Brain microvascular endothelial cell (primary cell): Measurements from ENCODE around the gene SLC12A6.

Experiments
- DNase-seq: peaks from one replicate; pipeline ENCODE4 v3.0.0-alpha.2; 2020
- H3K27ac ChIP-seq: fragments of 250-450 bp; sonication (Bioruptor Pico); 2 replicates; pipeline ENCODE4 v1.5.1; 2020; ENCODE audit warnings: mild to moderate bottlenecking, moderate library complexity
- H3K27me3 ChIP-seq: fragments of 250-450 bp; sonication (Bioruptor Pico); replicated peaks from 2 replicates; pipeline ENCODE4 v1.5.1; 2020; ENCODE audit warnings: mild to moderate bottlenecking
- H3K36me3 ChIP-seq: fragments of 250-450 bp; sonication (Bioruptor Pico); replicated peaks from 2 replicates; pipeline ENCODE4 v1.5.1; 2020; ENCODE audit warnings: mild to moderate bottlenecking
- H3K4me3 ChIP-seq: 2 replicates; pipeline ENCODE4 v1.5.1; 2011; ENCODE audit warnings: low read depth, mild to moderate bottlenecking, control low read depth, low read length, moderate library complexity
- in situ Hi-C: cut with HindIII; loops from 2 replicates; pipeline ENCODE4 v1.10.0; 2017; ENCODE audit warnings: low sequenced_read_pairs, low pct_ligation_motif_present
- TF ChIP-seq, protein P1 (sequence below): IDR thresholded peaks from 2 replicates; pipeline ENCODE4 v1.5.1; 2011; ENCODE audit warnings: low read depth, mild to moderate bottlenecking, moderate library complexity, low read length, control low read depth, inconsistent platforms; ENCODE audit errors: missing control alignments

The SLC12A6 gene

DNA sequence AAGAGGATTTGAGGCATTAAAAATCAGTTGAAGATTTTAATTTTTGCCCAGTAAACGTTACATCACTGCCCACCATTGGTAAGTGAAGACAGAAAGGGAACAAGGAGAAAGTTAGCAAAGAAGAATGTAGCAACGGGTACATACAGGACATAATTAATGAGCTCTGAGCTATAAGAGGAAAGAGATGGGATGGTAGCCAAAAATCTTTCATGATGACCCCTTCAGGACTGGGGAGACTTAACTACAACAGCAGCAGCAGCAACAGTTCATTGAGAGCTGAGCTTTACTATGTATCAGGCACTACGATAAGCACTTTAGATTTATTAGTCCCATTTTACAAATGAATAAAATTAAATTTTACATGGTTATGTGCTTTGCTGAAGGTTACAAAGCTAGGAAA, 94.4 kb downstream of the SLC12A6 start:
- Histone ChIP-seq H3K27ac (no peak overlapping the region), H3K27me3 (no peaks in the 10 kb centered on the region), H3K4me3 (no peak overlapping the region), H3K36me3 (peaks cover 4% of the 10 kb centered on the region)
- DNase-seq, result no peak
- TF ChIP-seq, protein P1, sequence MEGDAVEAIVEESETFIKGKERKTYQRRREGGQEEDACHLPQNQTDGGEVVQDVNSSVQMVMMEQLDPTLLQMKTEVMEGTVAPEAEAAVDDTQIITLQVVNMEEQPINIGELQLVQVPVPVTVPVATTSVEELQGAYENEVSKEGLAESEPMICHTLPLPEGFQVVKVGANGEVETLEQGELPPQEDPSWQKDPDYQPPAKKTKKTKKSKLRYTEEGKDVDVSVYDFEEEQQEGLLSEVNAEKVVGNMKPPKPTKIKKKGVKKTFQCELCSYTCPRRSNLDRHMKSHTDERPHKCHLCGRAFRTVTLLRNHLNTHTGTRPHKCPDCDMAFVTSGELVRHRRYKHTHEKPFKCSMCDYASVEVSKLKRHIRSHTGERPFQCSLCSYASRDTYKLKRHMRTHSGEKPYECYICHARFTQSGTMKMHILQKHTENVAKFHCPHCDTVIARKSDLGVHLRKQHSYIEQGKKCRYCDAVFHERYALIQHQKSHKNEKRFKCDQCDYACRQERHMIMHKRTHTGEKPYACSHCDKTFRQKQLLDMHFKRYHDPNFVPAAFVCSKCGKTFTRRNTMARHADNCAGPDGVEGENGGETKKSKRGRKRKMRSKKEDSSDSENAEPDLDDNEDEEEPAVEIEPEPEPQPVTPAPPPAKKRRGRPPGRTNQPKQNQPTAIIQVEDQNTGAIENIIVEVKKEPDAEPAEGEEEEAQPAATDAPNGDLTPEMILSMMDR, result no peak
- in situ Hi-C loops, result loop anchor here (25.0 kb wide), 1 partner anchor 94 kb away; the partner anchor contains the start of genes NOP10, NUTM1 and SLC12A6

DNA sequence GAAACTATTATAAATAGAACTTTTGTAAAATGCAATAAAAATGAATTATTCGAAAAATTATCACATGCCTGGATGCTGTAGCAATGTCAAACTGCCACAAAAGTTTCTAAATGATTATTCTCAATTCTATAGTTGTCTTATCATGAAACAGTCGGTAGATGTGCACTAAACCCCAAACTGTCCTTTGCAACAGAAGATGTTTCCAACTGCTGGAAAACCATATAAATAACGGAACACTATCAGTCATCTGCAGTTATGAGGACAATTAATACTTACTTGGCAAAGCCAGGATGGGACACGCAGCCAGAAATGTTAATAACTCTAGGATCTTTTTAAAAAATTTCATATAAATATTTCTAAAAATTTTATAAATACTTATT, 95.3 kb downstream of the SLC12A6 start:
- DNase-seq, result no peak
- in situ Hi-C loops, result loop anchor here (25.0 kb wide), 1 partner anchor 95 kb away; the partner anchor contains the start of genes NOP10, NUTM1 and SLC12A6
- TF ChIP-seq, protein P1, result no peak
- Histone ChIP-seq H3K27me3 (no peaks in the 10 kb centered on the region), H3K36me3 (peaks cover 4% of the 10 kb centered on the region), H3K27ac (no peak overlapping the region), H3K4me3 (no peak overlapping the region)

DNA sequence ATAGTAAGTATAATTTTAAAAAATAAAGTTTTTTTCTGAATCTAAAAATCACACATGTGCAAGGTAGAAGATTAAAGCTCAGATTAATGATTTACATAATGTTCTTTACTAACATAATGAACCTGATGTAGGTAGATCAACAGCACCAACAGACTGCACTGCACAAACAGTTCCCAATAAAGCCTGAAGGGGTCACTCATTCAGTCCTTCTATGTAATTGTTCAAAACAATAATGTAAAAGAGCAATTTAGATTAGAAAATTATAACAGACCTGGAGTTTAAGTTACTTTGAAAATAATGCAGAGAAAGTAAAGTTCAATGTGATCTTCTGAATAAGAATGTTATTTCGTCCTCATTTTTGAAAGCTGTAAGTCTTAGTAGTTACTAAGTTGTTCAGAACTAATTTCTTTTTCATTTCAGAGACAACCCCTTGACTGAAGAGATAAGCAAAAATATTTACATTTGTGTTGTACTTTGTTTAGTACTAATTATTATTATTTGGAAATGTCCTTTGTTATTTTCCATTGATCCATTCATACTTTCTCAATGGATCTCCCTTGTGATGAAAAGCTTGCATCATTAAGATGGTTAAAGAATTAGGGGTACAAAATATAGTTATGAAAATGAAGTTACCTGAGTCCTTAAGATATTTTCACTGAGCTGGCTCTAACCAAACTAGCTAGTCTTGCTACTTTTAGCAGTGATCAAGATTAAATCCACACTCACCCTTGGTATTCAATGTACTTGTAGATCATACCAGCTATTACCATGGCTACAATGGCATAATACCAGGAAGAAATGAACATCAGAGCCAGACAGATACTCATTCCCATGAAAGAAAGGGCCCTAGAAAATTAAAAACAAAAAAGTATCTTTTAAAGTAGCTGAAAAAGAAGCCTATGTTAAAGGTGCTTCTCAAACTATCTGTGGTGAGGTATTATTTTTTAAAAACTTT, 95.9 kb downstream of the SLC12A6 start:
- TF ChIP-seq, protein P1, result peak; percentile 74
- in situ Hi-C loops, result loop anchor here (25.0 kb wide), 1 partner anchor 96 kb away; the partner anchor contains the start of genes NOP10, NUTM1 and SLC12A6
- Histone ChIP-seq H3K4me3 (no peak overlapping the region), H3K27me3 (no peaks in the 10 kb centered on the region), H3K36me3 (peaks cover 4% of the 10 kb centered on the region), H3K27ac (no peak overlapping the region)
- DNase-seq, result peak; percentile 49

DNA sequence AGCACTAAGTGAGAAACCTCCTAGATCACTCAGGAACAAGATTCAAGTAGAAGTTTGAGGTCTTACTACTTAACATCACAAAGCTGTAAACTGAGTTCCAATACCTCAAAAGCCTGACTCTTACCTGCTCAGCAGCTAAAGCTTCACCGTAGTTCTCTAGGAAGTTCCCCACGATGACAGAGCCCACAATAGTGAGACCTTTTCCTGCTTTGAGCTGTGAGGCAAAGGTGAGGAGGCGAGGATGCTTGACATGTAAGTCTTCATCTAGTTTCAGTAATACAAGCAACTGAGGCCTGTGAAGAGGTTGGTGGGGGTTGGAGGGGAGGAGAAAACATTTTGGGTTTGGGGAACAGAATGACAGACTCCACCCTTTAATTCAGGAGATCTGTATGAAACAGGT, 97.0 kb downstream of the SLC12A6 start:
- no peak for DNase-seq
- Histone ChIP-seq H3K27ac (no peak overlapping the region), H3K36me3 (peaks cover 9% of the 10 kb centered on the region), H3K27me3 (no peaks in the 10 kb centered on the region), H3K4me3 (no peak overlapping the region)
- TF ChIP-seq, protein P1, result no peak
- in situ Hi-C loops, result loop anchor here (25.0 kb wide), 1 partner anchor 97 kb away; the partner anchor contains the start of genes NOP10, NUTM1 and SLC12A6

DNA sequence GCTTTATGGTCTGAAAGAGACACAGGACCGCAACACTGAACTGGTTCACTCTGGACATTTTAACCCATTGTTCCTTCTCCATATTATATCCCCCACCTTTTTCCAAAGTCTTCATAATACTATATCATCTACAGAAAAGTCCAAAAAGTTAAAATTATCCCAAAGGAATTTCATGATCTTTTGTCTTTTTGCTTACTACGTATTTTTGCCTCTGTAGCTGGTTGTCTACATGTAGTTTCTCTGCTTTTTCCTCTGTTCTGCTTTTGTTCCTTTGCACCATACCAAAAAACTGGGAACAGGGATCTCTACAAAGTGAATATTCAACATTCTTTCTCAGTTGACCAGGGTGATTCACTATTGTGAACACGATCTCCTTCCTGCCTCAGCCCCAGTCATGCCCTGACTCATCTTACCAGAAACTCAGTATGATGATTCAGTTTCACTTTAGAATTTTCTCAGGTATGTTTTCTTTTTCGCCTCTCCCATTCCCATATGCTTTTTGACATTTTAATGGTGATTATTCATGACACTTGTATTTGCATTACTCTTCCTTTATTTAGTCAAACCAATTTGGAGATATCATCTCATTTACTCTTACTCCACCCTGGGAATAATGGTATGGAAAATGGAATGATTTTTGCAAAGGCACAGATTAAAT, 98.3 kb downstream of the SLC12A6 start:
- H3K36me3 ChIP-seq, result peaks cover 11% of the 10 kb centered on the region
- in situ Hi-C loops, result loop anchor here (25.0 kb wide), 1 partner anchor 98 kb away; the partner anchor contains the start of genes NOP10, NUTM1 and SLC12A6
- DNase-seq, result peak; percentile 84
- no peaks in the 10 kb centered on the region for H3K27me3 ChIP-seq
- peak overlapping the region; percentile 83 for H3K27ac ChIP-seq
- TF ChIP-seq, protein P1, result no peak
- no peak overlapping the region for H3K4me3 ChIP-seq
